ENCODE data around the gene MRPL37. TPM values are rescaled to one million over a fixed set of nuclear protein-coding genes. Genes with fewer than 3 reads are reported as not detected.
A peak's percentile ranks its signal among the peaks of the same experiment; 100 is the strongest.

MRPL37 gene
- polyA plus RNA-seq, 3 donors: 7.5 to 47.8 (median 42.5) TPM

DNA sequence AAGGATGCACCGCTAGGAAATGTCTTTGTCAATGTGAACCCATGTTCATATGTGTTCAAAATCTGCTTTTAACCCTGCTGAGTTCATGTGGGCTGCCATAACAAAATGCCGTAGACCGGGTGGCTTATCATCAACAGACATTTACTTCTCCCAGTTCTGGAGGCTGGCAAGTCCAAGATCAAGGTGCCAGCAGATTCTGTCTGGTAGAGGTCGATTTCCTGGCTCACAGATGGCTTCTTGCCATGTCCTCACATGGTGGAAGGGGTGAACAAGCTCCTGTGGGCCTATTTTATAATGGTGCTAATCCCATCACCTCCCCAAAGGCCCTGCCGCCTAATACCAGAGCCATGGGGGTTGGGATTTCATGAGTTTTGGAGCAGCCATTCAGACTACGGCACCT, 42.6 kb upstream of the MRPL37 start:
- Histone ChIP-seq H3K4me1 (ENCODE audit: control insufficient read depth in 1 of 2, insufficient read depth in 2 of 2, low read length in 2 of 2) (peaks cover 4% of the 10 kb centered on the region in 2 donors), H3K9me3 (replicated peaks in 1 of 2; ENCODE audit: control insufficient read depth in 1 of 2, insufficient read depth in 1 of 2, low read length in 2 of 2) (no peaks in the 10 kb centered on the region), H3K27ac (ENCODE audit: low read depth in 1 of 2, low read length in 2 of 2) (no peak overlapping the region), H3K27me3 (ENCODE audit: control insufficient read depth in 2 of 2, insufficient read depth in 2 of 2, low read length in 2 of 2) (no peaks in the 10 kb centered on the region), H3K4me2 (replicated peaks; ENCODE audit: extremely low read depth, low read length, poor library complexity, severe bottlenecking) (no peak overlapping the region), H3K79me2 (ENCODE audit: insufficient read depth, low read length) (no peaks in the 10 kb centered on the region), H3K4me3 (replicated peaks in 1 of 3; ENCODE audit: low read depth in 2 of 3, low read length in 3 of 3) (no peak overlapping the region), H3K36me3 (replicated peaks in 1 of 2; ENCODE audit: control insufficient read depth in 1 of 2, insufficient read depth in 2 of 2, low read length in 2 of 2) (no peaks in the 10 kb centered on the region), H4K20me1 (ENCODE audit: insufficient read depth, low read length) (no peaks in the 10 kb centered on the region), H2AFZ (ENCODE audit: insufficient read depth, low read depth, low read length, poor library complexity, severe bottlenecking) (no peak overlapping the region), H3K9ac (ENCODE audit: insufficient read depth, low read length, poor library complexity, severe bottlenecking) (no peak overlapping the region)
- Mint-ChIP-seq H3K9me3 (peaks cover 0 to 7% (median 1%) of the 10 kb centered on the region in 7 donors), H3K4me1 (peaks cover 14% of the 10 kb centered on the region), H3K36me3 (no peaks in the 10 kb centered on the region), H3K4me3 (no peak overlapping the region), H3K27me3 (ENCODE audit: low read depth in 3 of 3) (peaks cover 0 to 3% (median 0%) of the 10 kb centered on the region in 3 donors), H3K27ac (peak overlapping the region in 1 of 7 donors; percentile 45)
- 86% methylated on average over 1 of the region's 6 CpGs for WGBS (ENCODE audit: insufficient coverage)
- intact Hi-C loops (cut with micrococcal nuclease): no loop called here
- DNase-seq: no peak
- TF ChIP-seq, protein P1, sequence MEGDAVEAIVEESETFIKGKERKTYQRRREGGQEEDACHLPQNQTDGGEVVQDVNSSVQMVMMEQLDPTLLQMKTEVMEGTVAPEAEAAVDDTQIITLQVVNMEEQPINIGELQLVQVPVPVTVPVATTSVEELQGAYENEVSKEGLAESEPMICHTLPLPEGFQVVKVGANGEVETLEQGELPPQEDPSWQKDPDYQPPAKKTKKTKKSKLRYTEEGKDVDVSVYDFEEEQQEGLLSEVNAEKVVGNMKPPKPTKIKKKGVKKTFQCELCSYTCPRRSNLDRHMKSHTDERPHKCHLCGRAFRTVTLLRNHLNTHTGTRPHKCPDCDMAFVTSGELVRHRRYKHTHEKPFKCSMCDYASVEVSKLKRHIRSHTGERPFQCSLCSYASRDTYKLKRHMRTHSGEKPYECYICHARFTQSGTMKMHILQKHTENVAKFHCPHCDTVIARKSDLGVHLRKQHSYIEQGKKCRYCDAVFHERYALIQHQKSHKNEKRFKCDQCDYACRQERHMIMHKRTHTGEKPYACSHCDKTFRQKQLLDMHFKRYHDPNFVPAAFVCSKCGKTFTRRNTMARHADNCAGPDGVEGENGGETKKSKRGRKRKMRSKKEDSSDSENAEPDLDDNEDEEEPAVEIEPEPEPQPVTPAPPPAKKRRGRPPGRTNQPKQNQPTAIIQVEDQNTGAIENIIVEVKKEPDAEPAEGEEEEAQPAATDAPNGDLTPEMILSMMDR (IDR thresholded peaks at IDR 0.05): no peak

DNA sequence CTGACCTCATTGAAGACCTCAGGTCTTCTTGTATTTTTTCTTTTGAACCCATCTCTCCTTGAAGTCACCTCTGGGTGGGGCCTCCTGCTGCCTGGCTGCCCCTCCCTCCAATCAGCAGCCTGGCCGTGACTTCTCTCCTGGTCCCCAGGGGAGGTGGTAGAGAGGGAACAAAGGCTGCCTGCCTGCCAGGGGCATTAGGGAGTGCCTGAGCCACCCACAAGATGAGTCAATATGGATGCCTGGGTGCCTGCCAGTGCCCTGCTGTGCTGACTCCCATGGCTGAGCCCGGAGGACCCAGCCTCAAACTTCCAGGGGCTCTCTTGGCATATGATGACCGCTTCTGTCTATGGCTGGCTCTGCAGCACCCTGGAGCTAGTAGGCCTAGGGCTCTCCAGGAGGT, 41.9 kb upstream of the MRPL37 start:
- TF ChIP-seq, protein P1 (IDR thresholded peaks at IDR 0.05): no peak
- Histone ChIP-seq H4K20me1 (ENCODE audit: insufficient read depth, low read length) (no peaks in the 10 kb centered on the region), H3K27ac (ENCODE audit: low read depth in 1 of 2, low read length in 2 of 2) (no peak overlapping the region), H3K36me3 (replicated peaks in 1 of 2; ENCODE audit: control insufficient read depth in 1 of 2, insufficient read depth in 2 of 2, low read length in 2 of 2) (no peaks in the 10 kb centered on the region), H3K27me3 (ENCODE audit: control insufficient read depth in 2 of 2, insufficient read depth in 2 of 2, low read length in 2 of 2) (no peaks in the 10 kb centered on the region), H3K4me3 (replicated peaks in 1 of 3; ENCODE audit: low read depth in 2 of 3, low read length in 3 of 3) (no peak overlapping the region), H2AFZ (ENCODE audit: insufficient read depth, low read depth, low read length, poor library complexity, severe bottlenecking) (no peak overlapping the region), H3K9ac (ENCODE audit: insufficient read depth, low read length, poor library complexity, severe bottlenecking) (no peak overlapping the region), H3K9me3 (replicated peaks in 1 of 2; ENCODE audit: control insufficient read depth in 1 of 2, insufficient read depth in 1 of 2, low read length in 2 of 2) (no peaks in the 10 kb centered on the region), H3K4me2 (replicated peaks; ENCODE audit: extremely low read depth, low read length, poor library complexity, severe bottlenecking) (no peak overlapping the region), H3K79me2 (ENCODE audit: insufficient read depth, low read length) (no peaks in the 10 kb centered on the region), H3K4me1 (ENCODE audit: control insufficient read depth in 1 of 2, insufficient read depth in 2 of 2, low read length in 2 of 2) (peaks cover 4% of the 10 kb centered on the region in 2 donors)
- Mint-ChIP-seq H3K4me1 (peaks cover 14% of the 10 kb centered on the region), H3K36me3 (no peaks in the 10 kb centered on the region), H3K27ac (no peak overlapping the region), H3K27me3 (ENCODE audit: low read depth in 3 of 3) (peaks cover 0 to 3% (median 0%) of the 10 kb centered on the region in 3 donors), H3K9me3 (peaks cover 0 to 7% (median 1%) of the 10 kb centered on the region in 7 donors), H3K4me3 (no peak overlapping the region)
- 100% methylated on average over 2 of the region's 3 CpGs for WGBS (ENCODE audit: insufficient coverage)
- intact Hi-C loops (cut with micrococcal nuclease): no loop called here
- no peak for DNase-seq
